Endothelial cell of umbilical vein (primary cell): ENCODE results near the gene FAM193B. TPM values are rescaled to one million over a fixed set of nuclear protein-coding genes. Genes with fewer than 3 reads are reported as not detected.
"Not testable (repeated sequence)": the region's sequence is repeated elsewhere in the genome, so short reads cannot be mapped to it uniquely, and the experiment has no call there.

Experiments used
- BruUV-seq: library from RNA; stranded (reverse); fragments of 400-500 nt; replicated peaks from 2 replicates; lab custom pipeline; 2021; lab: Mats Ljungman, UMichigan
- CTCF ChIA-PET: fragments of 300-600, 350-600 bp; sonication (Branson Sonifier 250); formaldehyde crosslinking; loops from one replicate; lab custom pipeline; 2021; ENCODE audit warnings: antibody characterized with exemption, inconsistent platforms; lab: Charles Lee
- POLR2A ChIA-PET: fragments of 300-600, 350-600 bp; sonication (Branson Sonifier 250); formaldehyde crosslinking; loops from one replicate; lab custom pipeline; 2021; ENCODE audit warnings: antibody characterized with exemption, inconsistent platforms; lab: Charles Lee
- DNase-seq: peaks from one replicate; pipeline ENCODE4 v3.0.0-alpha.2; 2011; ENCODE audit warnings: low read depth, low spot score
- FAIRE-seq: peaks from 2 replicates; lab custom pipeline; 2011; peaks lifted over from hg19 to GRCh38; lab: Jason Lieb, UNC
- H2AFZ ChIP-seq: 2 replicates; pipeline ENCODE4 v1.6.0; 2012; ENCODE audit warnings: low read depth, low read length, control low read depth, inconsistent platforms
- H3K27ac ChIP-seq: 2 replicates; pipeline ENCODE4 v1.5.1; 2011; ENCODE audit warnings: low read depth, mild to moderate bottlenecking, control low read depth, low read length, moderate library complexity; ENCODE audit not compliant: insufficient read depth
- H3K27me3 ChIP-seq, 2 experiments: 2 replicates each; pipeline versions ENCODE4 v1.6.0 to v1.6.1; 2011; ENCODE audit warnings: low read length in 2 of 2, mixed read lengths in 1 of 2; ENCODE audit not compliant: control insufficient read depth in 2 of 2, insufficient read depth in 2 of 2
- H3K36me3 ChIP-seq, 2 experiments: 2 replicates in 1 of 2; 3 replicates in 1 of 2; pipeline ENCODE4 v1.5.1; 2011; ENCODE audit warnings: low read length in 2 of 2, mild to moderate bottlenecking in 1 of 2, moderate library complexity in 1 of 2; ENCODE audit not compliant: control insufficient read depth in 2 of 2, insufficient read depth in 2 of 2; ENCODE audit errors: extremely low read depth in 1 of 2
- H3K4me1 ChIP-seq: 3 replicates; pipeline ENCODE4 v1.5.1; 2011; ENCODE audit warnings: mild to moderate bottlenecking, low read length; ENCODE audit not compliant: control insufficient read depth, insufficient read depth; ENCODE audit errors: extremely low read depth
- H3K4me2 ChIP-seq: 2 replicates; pipeline ENCODE4 v1.6.1; 2011; ENCODE audit warnings: low read length, control low read depth, mixed read lengths; ENCODE audit not compliant: insufficient read depth
- H3K4me3 ChIP-seq, 3 experiments: fragments of 200-600 bp in 1 of 3; sonication (generic), shearing (Covaris generic) in 1 of 3; replicated peaks in 1 of 3; 2 replicates each; pipeline ENCODE4 v1.5.1; 2011 to 2016; ENCODE audit warnings: control low read depth in 3 of 3, low read length in 3 of 3, mild to moderate bottlenecking in 2 of 3, inconsistent platforms in 1 of 3, low read depth in 1 of 3, moderate library complexity in 1 of 3; ENCODE audit not compliant: insufficient read depth in 1 of 3
- H3K79me2 ChIP-seq: 2 replicates; pipeline ENCODE4 v1.6.0; 2012; ENCODE audit warnings: low read length, inconsistent platforms; ENCODE audit not compliant: control insufficient read depth, insufficient read depth
- H3K9ac ChIP-seq: replicated peaks from 2 replicates; pipeline ENCODE3; 2011; ENCODE audit warnings: low read length, control low read depth; ENCODE audit not compliant: insufficient read depth; ENCODE audit errors: extremely low read depth
- H3K9me1 ChIP-seq: replicated peaks from 3 replicates; pipeline ENCODE4 v1.6.0; 2011; ENCODE audit warnings: mild to moderate bottlenecking, low read length; ENCODE audit not compliant: control insufficient read depth, insufficient read depth; ENCODE audit errors: extremely low read depth
- H3K9me3 ChIP-seq: replicated peaks from 2 replicates; pipeline ENCODE4 v1.5.1; 2012; ENCODE audit warnings: low read length, inconsistent platforms; ENCODE audit not compliant: control insufficient read depth, insufficient read depth
- H4K20me1 ChIP-seq: replicated peaks from 2 replicates; pipeline ENCODE3; 2011; ENCODE audit warnings: mild to moderate bottlenecking, low read length; ENCODE audit not compliant: control insufficient read depth, insufficient read depth; ENCODE audit errors: extremely low read depth
- CTCF ChIP-seq, 2 donors: IDR thresholded peaks; 1 replicate in 1 of 2; 2 replicates in 1 of 2; pipeline ENCODE4 v1.5.1; 2011; ENCODE audit warnings: low read length in 2 of 2, mild to moderate bottlenecking in 2 of 2, moderate library complexity in 2 of 2, control low read depth in 1 of 2, inconsistent platforms in 1 of 2, low read depth in 1 of 2; ENCODE audit not compliant: insufficient read depth in 1 of 2; ENCODE audit errors: extremely low read depth in 1 of 2
- EZH2 ChIP-seq: IDR thresholded peaks from 2 replicates; pipeline ENCODE4 v1.6.1; 2012; ENCODE audit warnings: borderline replicate concordance, low read depth, mild to moderate bottlenecking, moderate library complexity, low read length, inconsistent platforms; ENCODE audit not compliant: severe bottlenecking
- GATA2 ChIP-seq: IDR thresholded peaks from 2 replicates; pipeline ENCODE4 v1.7.0; 2011; ENCODE audit warnings: low read depth, mild to moderate bottlenecking, moderate library complexity, mixed read lengths, low read length; ENCODE audit not compliant: insufficient read length, insufficient read depth
- JUN ChIP-seq: IDR thresholded peaks from 2 replicates; pipeline ENCODE4 v1.6.1; 2011; ENCODE audit warnings: borderline replicate concordance, low read depth; ENCODE audit not compliant: insufficient read length, insufficient read depth
- MAX ChIP-seq: IDR thresholded peaks from 2 replicates; pipeline ENCODE4 v1.6.1; 2011; ENCODE audit not compliant: insufficient read depth, insufficient read length
- MYC ChIP-seq: IDR thresholded peaks from one replicate; pipeline ENCODE4 v1.6.1; 2011; ENCODE audit warnings: mild to moderate bottlenecking, low read depth, low read length
- POLR2AphosphoS5 ChIP-seq: IDR thresholded peaks from 2 replicates; pipeline ENCODE4 v1.6.1; 2012; ENCODE audit warnings: low read depth, mild to moderate bottlenecking, control low read depth, low read length, moderate library complexity; ENCODE audit not compliant: insufficient read depth
- dilution Hi-C: fragments of 300-500 bp; cut with MboI; formaldehyde crosslinking; loops from one replicate; pipeline ENCODE4 v1.15.0; 2019; ENCODE audit warnings: low sequenced_read_pairs; ENCODE audit not compliant: extremely low pct_ligation_motif_present
- intact Hi-C: fragments of 100-400 bp; cut with micrococcal nuclease; formaldehyde crosslinking; loops from one replicate; pipeline ENCODE4 v1.10.0; 2022
- polyA plus RNA-seq, 4 experiments: library from polyadenylated mRNA; depleted of rRNA in 3 of 4; stranded (reverse) in 3 of 4; unstranded in 1 of 4; fragments of >200 nt; gene quantifications; 2 replicates each; pipeline versions ENCODE4 v1.2.1 to v1.2.3, GENCODE V29; 2011 to 2012; ENCODE audit warnings: missing spikeins in 1 of 4
- total RNA-seq: library from RNA; stranded (reverse); gene quantifications from 2 replicates; pipeline ENCODE4 v1.2.3, GENCODE V29; 2021

The FAM193B gene
- total and polyA plus RNA-seq, 2 donors (not counting 3 experiments of a cell fraction or from before 2014, with no cell fraction given), result 57.9 to 75.7 TPM

- DNase-seq, result no peak
- TF ChIP-seq MYC (no peak), JUN (no peak), MAX (no peak), GATA2 (no peak), POLR2AphosphoS5 (no peak), EZH2 (no peak), CTCF (IDR thresholded peaks at IDR 0.05; ENCODE audit: extremely low read depth in 1 of 2, insufficient read depth in 1 of 2, low read depth in 1 of 2, low read length in 2 of 2) (no peak)
- CTCF ChIA-PET, result interaction anchor here (0.6 to 1.8 kb wide), 2 partner anchors 11 to 13 kb away, joined by 3 to 6 read pairs; no protein-coding TSS in a partner anchor
- no peak for FAIRE-seq
- peaks cover 2% of the 10 kb centered on the region for H3K79me2 ChIP-seq
- POLR2A ChIA-PET, result no interaction called here
- H3K27me3 ChIP-seq, result no peaks in the 10 kb centered on the region
- no peaks in the 10 kb centered on the region for H3K9me1 ChIP-seq
- H3K9ac ChIP-seq, result no peak overlapping the region
- H3K9me3 ChIP-seq, result no peaks in the 10 kb centered on the region
- no peaks in the 10 kb centered on the region for H3K4me1 ChIP-seq
- dilution Hi-C loops, result no loop called here
- no peak overlapping the region for H3K4me2 ChIP-seq
- H4K20me1 ChIP-seq, result no peaks in the 10 kb centered on the region
- BruUV-seq, result no TSS peak
- no peak overlapping the region for H3K4me3 ChIP-seq
- intact Hi-C loops, result no loop called here
- H2AFZ ChIP-seq, result no peak overlapping the region
- peaks cover 15 to 48% of the 10 kb centered on the region in 2 experiments for H3K36me3 ChIP-seq
- H3K27ac ChIP-seq, result no peak overlapping the region
Measured at GRCh38 chr5:177535125-177535524, 19.2 kb downstream of the FAM193B start.

GRCh38 chr5:177534433-177534832 lies 19.9 kb downstream of the FAM193B start:
- intact Hi-C loops, H3K27me3 ChIP-seq, BruUV-seq, H3K79me2 ChIP-seq, H2AFZ ChIP-seq, H4K20me1 ChIP-seq, H3K4me3 ChIP-seq, H3K4me2 ChIP-seq, H3K9ac ChIP-seq, POLR2A ChIA-PET, H3K27ac ChIP-seq, FAIRE-seq, H3K4me1 ChIP-seq, dilution Hi-C loops, DNase-seq, H3K9me3 ChIP-seq, H3K9me1 ChIP-seq: not testable (repeated sequence)
- CTCF ChIA-PET, result interaction anchor here (0.6 to 1.8 kb wide), 3 partner anchors 11 to 14 kb away, joined by 3 to 6 read pairs (median 4); no protein-coding TSS in a partner anchor
- peaks cover 15 to 54% of the 10 kb centered on the region in 2 experiments for H3K36me3 ChIP-seq
